GM13976 (cell line): ENCODE measurements around the gene TACR1.
"Not testable (repeated sequence)": the region's sequence is repeated elsewhere in the genome, so short reads cannot be mapped to it uniquely, and the experiment has no call there.

Source experiments
- DNase-seq: peaks from one replicate; pipeline ENCODE4 v3.0.0; 2012; ENCODE audit warnings: low spot score
- CTCF ChIP-seq: IDR thresholded peaks from 2 replicates; pipeline ENCODE4 v1.5.1; 2012; ENCODE audit warnings: borderline replicate concordance, mild to moderate bottlenecking; ENCODE audit not compliant: insufficient read depth; ENCODE audit errors: extremely low read depth, missing control alignments, control extremely low read depth
- in situ Hi-C: fragments of 300-500 bp; cut with MboI; formaldehyde crosslinking; loops from one replicate; pipeline ENCODE4 v1.12.0; 2022; ENCODE audit warnings: low sequenced_read_pairs, mixed read lengths, inconsistent platforms; ENCODE audit not compliant: unreplicated experiment

Gene TACR1

GRCh38 chr2:75221862-75222261 lies 22.5 kb upstream of the TACR1 start:
- in situ Hi-C loops = no loop called here
- TF ChIP-seq CTCF = no peak
- no peak for DNase-seq

- DNase-seq, in situ Hi-C loops: not testable (repeated sequence)
These were observed 19.9 kb upstream of the TACR1 start for GRCh38 chr2:75219213-75219612.

- no peak for DNase-seq
- in situ Hi-C loops = no loop called here
- TF ChIP-seq CTCF = no peak
These were observed 12.0 kb upstream of the TACR1 start for GRCh38 chr2:75211266-75211770.

GRCh38 chr2:75210409-75210808 lies 11.1 kb upstream of the TACR1 start:
- in situ Hi-C loops = no loop called here
- no peak for TF ChIP-seq CTCF
- no peak for DNase-seq

GRCh38 chr2:75208738-75209137 lies 9.4 kb upstream of the TACR1 start:
- no peak for DNase-seq
- in situ Hi-C loops = no loop called here
- no peak for TF ChIP-seq CTCF

- in situ Hi-C loops = no loop called here
- no peak for DNase-seq
- no peak for TF ChIP-seq CTCF
These were observed 5.5 kb upstream of the TACR1 start for GRCh38 chr2:75204833-75205232.

- DNase-seq = no peak
- TF ChIP-seq CTCF = no peak
- in situ Hi-C loops = no loop called here
These were observed 3.0 kb upstream of the TACR1 start for GRCh38 chr2:75202359-75202758.
